Esophagus squamous epithelium (tissue), 4 donors: ENCODE measurements around the gene FHOD3.

Experiments used
- CTCF ChIP-seq, 6 experiments: fragments of 450-650 bp in 4 of 6; fragments of 200-600 bp in 2 of 6; sonication (generic) in 2 of 6; IDR thresholded peaks; one replicate each; pipeline ENCODE4 v1.5.1; 2016 to 2019; ENCODE audit warnings: antibody characterized with exemption in 6 of 6, mild to moderate bottlenecking in 4 of 6, moderate library complexity in 4 of 6
- POLR2A ChIP-seq, 4 donors: fragments of 450-650 bp; IDR thresholded peaks; one replicate each; pipeline ENCODE4 v1.6.1; 2017; ENCODE audit warnings: antibody characterized with exemption in 4 of 4, mild to moderate bottlenecking in 4 of 4, moderate library complexity in 3 of 4

- no peak for TF ChIP-seq CTCF (IDR thresholded peaks at IDR 0.05)
- no peak for TF ChIP-seq POLR2A (IDR thresholded peaks at IDR 0.05)
Measured at GRCh38 chr18:36394486-36394885, 97.0 kb downstream of the FHOD3 start.
